Tibial nerve (tissue), 3 donors: ENCODE measurements around the gene MTA3.

Source experiments
- CTCF ChIP-seq, 5 experiments: fragments of 200-600 bp in 3 of 5; fragments of 450-650 bp in 2 of 5; sonication (generic) in 3 of 5; IDR thresholded peaks; one replicate each; pipeline ENCODE4 v1.5.1; 2016 to 2019; ENCODE audit warnings: antibody characterized with exemption in 5 of 5, mild to moderate bottlenecking in 3 of 5, moderate library complexity in 2 of 5
- POLR2A ChIP-seq, 2 donors: fragments of 450-650 bp; IDR thresholded peaks; one replicate each; pipeline ENCODE4 v1.6.1; 2017; ENCODE audit warnings: antibody characterized with exemption in 2 of 2, mild to moderate bottlenecking in 2 of 2, moderate library complexity in 2 of 2

GRCh38 chr2:42789751-42790150 is 221.3 kb downstream of the MTA3 start:
- TF ChIP-seq POLR2A (IDR thresholded peaks at IDR 0.05): no peak
- no peak for TF ChIP-seq CTCF (IDR thresholded peaks at IDR 0.05)
